Right renal cortex interstitium (tissue), 3 donors: ENCODE data around the gene MYOCD. TPM values are rescaled to one million over a fixed set of nuclear protein-coding genes. Genes with fewer than 3 reads are reported as not detected.
"Not testable (repeated sequence)": the region's sequence is repeated elsewhere in the genome, so short reads cannot be mapped to it uniquely, and the experiment has no call there.

Experiments used
- DNase-seq, 3 donors: peaks; one replicate each; pipeline ENCODE4 v3.0.0-alpha.2; 2013; ENCODE audit warnings: low read depth in 3 of 3, low spot score in 2 of 3
- polyA plus RNA-seq, 3 donors: library from polyadenylated mRNA; unstranded; fragments of 120-200 nt; gene quantifications; one replicate each; pipeline ENCODE4 v1.2.1, GENCODE V29; 2013; ENCODE audit not compliant: insufficient read length in 3 of 3

Gene MYOCD, protein sequence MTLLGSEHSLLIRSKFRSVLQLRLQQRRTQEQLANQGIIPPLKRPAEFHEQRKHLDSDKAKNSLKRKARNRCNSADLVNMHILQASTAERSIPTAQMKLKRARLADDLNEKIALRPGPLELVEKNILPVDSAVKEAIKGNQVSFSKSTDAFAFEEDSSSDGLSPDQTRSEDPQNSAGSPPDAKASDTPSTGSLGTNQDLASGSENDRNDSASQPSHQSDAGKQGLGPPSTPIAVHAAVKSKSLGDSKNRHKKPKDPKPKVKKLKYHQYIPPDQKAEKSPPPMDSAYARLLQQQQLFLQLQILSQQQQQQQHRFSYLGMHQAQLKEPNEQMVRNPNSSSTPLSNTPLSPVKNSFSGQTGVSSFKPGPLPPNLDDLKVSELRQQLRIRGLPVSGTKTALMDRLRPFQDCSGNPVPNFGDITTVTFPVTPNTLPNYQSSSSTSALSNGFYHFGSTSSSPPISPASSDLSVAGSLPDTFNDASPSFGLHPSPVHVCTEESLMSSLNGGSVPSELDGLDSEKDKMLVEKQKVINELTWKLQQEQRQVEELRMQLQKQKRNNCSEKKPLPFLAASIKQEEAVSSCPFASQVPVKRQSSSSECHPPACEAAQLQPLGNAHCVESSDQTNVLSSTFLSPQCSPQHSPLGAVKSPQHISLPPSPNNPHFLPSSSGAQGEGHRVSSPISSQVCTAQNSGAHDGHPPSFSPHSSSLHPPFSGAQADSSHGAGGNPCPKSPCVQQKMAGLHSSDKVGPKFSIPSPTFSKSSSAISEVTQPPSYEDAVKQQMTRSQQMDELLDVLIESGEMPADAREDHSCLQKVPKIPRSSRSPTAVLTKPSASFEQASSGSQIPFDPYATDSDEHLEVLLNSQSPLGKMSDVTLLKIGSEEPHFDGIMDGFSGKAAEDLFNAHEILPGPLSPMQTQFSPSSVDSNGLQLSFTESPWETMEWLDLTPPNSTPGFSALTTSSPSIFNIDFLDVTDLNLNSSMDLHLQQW
- polyA plus RNA-seq: 1 to 10 TPM; 3.8 to 5.8 (median 4.0) TPM

DNA sequence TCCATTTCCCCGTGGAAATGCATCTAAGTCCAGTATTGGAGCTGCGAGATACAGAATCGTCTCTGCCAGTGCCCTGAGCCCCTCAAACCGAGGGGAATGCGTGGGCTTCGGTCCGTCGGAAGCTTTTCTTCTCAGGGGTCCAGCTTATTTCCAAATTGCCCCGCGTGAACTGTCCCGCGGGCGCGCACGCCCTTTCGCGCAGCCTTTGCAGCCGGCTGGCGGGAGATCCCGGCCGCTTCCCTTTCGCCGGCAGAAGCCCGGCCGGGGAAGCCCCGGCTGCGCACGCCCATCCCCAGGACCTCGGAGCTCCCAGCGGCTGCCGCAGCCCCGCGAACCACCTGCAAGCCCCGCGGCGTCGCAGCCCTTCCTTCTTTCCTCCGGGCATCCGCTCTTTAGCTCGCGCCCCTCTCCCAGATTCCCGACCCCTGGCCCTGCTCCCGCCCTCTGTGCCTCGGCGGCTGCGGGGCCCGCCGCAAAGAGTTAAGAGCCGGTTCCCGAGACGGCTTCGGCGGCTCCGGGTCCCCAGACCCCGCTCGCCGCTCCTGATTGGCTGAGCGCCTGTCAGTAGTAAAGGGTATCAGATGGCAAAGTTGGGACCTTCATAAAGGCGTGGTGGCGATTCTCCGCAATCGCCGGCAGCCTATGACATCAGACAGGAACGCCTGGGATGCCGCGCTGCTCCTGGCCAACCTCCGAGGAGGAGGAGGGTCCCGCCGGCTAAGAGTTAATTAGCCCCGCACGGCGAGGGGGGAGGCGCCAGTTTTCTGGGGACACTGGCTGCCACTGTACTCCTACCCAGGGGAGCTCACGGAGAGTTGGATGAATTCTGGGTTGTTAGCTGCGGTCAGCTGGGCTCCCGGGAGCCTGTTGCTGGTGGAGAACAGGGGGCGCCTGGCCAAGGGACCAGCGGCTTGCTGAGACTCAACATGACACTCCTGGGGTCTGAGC, at the start of gene MYOCD:
MYOCD (plus strand) TSS at position 628 of the 948 bp plus-strand sequence; CDS start at position 927, 299 bp downstream.
- DNase-seq: no peak

DNA sequence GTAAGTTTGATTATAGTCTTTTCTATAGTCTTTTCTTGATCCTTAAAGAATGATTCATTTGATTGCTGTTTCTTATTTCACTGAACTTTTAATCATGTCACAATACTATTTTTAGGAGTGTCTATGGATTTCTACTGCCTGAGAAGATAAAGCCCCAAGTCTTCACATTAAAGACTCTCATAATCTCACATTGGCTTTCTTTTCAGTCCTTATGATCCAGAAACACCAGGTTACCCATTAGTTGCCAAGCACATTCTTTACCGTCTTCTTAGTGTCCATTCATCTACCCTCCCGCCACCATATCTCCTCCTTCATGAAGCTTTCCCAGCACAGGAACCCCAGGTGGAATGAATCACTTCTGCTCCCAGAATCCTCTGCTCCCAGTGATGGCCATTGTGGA, 49.5 kb upstream of the MYOCD start:
- DNase-seq: no peak

DNA sequence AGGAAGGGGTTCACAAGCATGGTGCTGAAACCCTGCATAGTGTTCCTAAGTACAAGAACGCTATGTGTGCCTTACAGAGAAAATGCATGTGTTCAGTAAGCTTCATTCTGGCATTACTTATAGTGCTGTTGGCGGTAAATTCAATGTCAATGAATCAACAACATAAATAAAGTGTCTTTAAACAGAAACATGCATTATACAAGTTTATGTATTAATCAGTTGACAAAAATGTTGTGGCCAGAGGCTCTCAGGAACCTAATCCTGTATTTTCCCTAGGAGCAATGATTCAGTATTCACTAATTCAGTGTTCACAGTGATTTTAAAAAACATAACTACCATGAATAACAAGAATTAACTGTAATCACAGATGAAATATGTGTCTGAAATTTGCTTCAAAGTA, 47.1 kb upstream of the MYOCD start:
- no peak for DNase-seq

DNA sequence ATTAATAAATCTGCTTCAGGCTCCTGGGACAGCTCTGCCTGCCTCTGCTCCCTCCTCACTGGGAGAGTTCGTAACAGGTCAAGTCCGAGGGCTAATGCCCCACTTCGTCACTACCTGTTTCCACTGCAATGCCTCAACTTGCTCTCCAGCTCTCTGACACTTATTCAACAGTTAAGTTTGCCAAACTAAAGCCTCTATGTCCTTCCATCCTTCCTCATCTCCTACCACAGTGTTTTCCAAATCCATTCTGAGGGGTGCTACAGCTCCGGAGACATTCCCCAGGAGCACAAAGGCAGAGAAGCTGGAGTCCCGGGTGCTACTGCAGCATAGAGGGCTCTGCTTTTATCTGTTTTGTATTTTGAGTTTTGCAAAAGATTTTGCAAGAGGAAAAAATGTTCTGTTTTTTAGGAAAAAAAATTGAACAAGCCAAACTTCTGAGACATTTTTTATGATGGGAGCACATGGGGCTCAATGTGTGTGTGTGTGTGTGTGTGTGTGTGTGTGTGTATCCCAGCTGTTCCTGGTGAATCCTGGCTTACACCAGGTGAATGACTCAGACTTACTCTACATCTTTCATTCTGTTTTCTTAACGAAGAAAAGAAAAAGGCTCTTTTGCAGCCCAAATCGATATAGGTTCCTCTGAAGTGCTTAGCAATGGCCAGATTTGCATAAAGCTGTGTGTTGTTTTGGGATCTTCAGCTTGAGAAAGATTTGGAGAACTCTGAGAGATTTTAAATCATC, 46.1 kb upstream of the MYOCD start:
- DNase-seq: no peak

DNA sequence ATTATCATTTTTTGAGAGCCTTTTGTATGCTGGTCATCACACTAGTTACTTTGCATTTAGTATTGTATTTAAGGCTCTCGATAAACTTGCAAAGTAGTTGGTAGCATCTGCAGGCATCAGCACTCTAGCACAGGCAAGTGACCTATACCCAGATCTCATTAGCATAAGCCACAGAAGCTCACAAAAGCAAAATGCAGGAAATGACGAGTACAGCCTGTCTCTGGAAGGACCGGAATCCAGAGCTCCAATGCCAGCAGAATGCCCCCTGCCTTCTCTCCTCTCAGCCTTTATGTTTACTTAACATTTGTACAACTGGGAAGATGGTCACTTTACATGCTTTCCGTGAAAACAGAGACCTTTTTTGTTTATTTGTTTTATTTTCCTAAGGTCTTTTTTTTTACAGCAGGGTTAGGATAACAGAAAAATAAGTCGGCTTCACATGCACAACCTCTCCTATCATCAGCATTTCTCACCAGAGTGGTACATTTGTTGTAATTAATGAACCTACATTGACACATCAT, 45.4 kb upstream of the MYOCD start:
- DNase-seq: no peak

DNA sequence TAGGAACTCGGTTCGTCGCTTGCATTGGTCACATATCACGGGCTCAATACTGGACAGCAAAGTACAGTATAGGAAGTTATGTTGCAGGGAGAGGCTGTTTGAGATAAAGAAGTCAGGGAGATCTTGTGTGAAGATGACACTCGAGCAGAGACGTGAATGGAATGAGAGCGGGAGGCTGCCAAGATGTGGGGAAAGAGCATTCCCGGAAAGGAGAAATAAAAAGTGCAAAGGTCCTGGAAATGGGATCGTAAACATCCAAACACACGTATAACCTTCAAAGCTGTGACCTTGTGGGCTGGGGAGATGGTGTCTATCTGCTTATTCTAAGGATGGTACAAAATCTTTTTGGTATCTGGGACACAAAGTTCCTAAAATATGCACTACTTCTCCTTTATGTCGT, 43.0 kb upstream of the MYOCD start:
- DNase-seq: no peak

DNA sequence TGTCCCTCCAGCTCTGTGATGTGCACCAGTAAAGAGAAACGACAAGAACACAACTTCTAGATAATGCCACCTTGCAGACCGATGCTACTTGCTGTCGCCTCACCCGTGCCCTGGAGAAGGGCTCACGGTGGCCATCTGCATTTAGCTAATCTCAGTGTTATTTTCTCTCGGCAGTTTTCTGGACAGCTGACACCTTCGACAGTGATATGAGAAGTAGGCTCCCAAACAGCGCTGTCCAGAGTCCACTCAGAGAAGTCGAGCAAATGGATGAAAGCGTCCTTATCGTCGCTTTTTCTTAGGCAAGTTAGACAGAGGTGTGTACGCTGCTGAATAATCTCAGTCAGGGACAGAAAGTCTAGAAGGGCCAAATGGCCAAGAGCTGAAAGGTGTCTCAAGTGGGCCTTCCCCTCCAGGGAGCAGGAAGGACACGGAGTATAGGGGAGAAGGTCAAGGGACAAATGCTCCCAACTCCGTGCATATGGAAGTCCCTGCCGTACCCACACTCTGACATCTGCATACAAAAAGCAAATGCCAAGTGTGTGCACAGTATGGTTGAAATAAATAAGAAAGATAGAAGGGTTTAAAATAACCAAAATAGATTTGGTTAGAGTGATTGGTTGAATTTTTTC, 42.4 kb upstream of the MYOCD start:
- DNase-seq: no peak

DNA sequence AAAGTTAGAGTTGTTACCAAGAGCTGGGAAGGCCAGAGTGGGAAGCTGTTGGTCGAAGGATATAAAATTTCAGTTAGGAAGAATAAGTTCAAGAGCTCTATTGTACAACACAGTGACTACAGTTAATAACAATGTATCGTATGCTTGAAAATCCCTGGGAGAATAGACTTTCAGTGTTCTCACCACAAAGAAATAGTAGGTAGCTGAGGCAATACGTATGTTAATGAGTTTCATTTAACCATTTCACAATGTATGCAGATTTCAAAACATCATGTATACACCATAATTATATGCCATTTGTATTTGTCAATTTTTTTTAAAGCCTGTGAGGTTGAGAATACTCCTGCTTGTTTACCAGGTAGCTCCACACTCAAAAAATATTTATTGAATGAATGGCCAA, 41.5 kb upstream of the MYOCD start:
- DNase-seq: no peak

DNA sequence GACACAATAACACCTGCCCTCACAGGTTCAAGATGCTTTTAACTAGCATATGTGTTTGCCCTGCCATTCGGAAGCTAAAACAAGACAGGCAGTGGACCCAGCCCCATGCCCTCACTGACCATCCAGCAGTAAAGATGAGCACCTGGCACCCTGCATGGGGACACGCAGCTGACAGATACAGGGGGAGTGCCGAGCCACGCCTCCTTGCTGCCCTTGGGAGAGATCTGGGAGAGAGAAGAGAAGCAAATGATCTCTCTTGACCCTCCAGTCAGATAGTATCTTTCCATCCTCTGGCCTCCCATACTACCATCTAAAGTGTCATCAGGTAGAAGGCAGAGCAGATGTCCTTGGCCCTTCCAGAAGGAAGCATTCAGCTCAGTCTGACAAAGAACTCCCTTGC, 40.6 kb upstream of the MYOCD start:
- DNase-seq: no peak

DNA sequence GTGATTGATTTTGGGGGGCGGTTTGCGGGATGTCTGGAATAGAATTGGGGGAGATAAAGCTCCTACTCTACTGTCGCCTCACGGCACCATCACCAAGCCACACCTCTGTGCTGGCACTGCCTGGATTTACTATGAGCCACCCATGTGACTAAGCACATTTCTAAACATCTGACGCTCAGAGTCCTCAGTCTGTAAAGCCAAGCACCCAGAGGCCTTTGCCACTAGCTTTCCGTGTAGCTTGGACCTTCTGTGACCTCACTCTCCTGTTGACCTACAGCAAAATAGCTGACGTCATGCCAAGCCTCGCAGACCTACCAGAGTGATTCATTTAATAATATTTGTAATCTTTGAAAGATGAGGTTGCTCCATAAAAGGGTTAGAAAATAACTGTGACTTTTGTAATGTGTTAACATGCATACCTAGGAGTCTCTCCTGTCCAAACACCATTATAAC, 38.5 kb upstream of the MYOCD start:
- no peak for DNase-seq

DNA sequence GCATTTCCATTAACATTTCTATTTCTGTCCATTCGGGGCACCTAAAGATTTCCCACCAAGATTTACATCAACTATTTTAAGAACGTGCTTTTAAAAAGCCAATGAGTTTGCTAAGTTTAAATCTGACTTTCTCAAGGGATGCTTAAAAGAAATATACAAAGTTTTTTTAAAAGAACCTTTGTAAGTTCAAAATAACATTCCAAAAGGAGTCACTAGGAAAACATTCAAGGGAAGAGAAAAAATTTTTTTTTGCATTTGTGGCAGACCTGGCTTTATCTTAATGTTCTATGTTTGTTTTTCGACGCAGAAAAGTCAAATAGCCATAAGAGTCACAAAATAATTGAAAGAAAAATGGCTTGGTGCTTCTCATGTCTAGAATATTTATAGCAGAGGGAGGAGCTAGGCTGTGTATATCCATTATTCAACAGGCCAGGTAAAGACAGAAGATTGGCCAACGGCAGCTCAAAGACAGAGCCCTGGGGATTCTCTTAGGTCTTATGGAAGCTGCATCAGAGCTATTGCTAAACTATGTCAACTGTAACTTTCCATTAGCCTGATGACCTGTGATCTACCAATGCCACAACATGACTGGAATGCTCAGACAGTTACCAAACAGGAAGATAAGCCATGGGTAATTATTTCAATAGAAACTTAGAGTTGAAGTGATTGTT, 37.8 kb upstream of the MYOCD start:
- no peak for DNase-seq

DNA sequence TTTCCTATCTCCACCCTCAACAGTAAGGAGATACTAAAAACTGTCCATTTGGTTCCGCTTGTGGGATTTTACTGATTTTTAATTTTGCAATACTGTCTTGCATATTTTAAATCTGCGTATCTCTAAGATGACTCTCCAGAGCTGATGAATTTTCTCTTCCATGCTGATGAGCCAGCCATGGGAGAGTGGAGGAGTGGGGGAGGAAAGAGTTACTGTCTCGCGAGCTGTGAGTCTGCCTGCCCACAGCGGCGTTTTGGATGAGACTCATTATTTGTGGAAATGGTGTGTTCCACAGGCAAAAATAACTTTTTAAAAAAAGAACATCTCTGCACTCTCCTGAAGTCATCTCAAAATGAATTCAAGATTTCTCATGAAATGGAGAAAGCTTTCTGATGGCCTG, 34.6 kb upstream of the MYOCD start:
- no peak for DNase-seq

DNA sequence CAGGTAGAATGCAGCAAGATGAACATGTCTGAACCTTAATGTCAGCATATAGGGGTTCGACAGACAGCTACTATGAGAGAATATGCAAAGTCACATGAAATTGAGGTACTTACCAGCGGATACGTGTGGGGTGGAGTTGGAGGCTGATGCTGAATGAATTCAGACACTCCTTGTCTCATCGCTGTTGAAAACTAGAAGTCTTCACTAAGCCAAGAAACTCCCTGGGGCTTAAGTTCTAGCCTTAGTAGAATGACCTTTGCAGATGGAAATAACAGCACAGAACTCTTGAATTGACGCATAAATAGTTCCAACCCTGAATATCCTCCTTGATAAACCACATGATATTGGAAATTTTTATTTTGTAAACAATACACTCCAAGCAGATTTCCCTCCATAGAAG, 32.9 kb upstream of the MYOCD start:
- no peak for DNase-seq

DNA sequence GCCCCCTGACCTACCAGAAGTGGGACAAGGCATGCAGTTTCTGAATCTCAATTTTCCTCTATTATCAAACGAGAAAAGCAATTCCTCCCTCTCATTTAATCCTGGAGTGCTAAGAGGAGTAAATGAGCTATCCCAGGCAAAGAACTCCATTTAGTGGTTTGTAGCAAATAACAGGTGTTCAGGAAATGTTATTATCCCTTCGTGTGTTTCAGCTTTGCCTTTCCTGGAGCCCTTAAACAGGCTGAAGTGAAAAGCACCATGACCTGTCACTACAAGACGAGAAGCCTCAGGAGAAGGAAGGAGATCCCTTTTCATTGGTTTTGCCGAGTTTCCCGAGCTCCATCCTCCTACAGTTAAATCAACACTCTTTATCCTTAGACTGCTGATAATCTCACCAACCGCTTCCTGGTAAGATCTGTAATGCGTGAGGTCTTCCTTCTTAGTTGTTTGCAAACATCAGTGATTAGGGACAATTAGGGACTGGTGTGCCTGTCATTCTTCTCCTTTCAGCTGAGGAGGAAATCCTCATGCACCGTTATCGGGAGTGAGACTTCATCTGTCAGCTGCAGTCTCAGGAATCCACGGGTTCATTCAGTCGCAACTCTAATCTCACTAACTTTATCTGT, 30.8 kb upstream of the MYOCD start:
- no peak for DNase-seq

DNA sequence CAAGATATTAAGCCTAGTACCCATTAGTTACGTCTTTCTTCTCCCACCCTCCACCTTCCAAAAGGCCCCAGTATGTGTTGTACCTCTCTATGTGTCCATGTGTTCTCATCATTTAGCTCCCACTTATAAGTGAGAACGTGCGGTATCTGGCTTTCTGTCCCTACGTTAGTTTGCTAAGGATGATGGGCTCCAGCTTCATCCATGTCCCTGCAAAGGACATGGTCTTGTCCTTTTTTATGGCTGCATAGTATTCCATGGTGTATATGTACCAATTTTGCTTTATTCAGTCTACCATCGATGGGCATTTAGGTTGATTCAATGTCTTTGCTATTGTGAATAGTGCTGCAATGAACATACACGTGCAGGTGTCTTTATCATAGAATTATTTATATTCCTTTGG, 29.7 kb upstream of the MYOCD start:
- DNase-seq: not testable (repeated sequence)

DNA sequence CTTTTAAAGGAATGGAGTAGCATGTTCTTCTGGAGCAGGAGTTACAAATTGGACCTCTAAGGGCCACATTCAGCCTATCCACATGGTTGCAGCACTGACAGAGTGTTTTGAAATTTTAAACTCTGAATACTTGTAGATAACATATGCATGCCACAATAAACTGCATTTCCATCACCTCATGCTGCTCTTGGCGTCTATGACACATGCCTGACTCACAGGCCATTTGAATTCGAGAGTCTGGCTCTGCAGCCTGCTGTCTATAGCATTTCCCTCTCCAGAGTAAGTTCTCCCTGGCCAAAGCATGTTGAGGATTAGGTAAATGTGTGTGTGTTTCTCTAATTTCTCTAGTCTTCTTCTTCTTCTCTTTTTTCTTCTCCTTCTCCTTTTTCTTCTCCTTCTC, 28.7 kb upstream of the MYOCD start:
- DNase-seq: no peak

DNA sequence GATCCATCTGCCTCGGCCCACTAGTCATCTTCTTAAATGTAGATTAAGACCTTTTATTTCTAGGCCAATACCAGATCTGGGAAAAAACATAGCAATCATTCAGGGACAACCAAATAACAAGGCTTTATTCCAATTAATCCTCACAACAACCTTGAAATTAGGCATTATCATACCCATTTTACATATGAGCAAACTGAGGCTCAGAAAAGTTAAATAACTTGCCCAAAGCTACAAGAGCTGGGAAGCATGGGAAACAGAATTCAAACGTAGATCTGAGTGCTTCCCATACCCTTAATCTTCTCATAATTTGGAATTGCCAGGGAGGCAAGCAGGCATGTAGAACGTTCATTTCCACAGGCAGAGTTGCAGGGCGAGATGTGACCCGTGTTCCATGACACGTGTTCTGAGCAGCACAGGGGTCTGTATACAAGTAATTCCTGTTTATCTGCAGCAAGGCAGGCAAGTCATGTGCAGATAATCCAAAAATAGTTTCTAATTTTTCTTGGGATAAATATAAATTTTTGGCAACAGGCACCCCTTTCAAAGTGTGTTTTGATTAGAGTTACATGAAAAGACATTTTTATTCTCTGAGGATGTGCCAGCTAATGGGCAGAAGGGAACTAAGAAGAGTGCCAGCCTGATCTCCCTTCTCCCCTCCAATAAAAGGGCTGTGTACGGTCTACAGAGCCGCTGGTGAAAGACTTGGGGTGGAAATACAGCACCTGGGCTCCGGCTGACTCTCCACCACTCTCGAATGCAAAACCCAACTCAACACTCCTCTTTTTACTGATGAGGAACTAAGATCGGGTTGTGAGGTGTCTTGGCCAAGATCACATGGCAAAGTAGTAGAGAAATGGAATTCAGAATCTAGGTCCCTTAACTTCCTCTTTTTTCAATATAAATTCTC, 27.7 kb upstream of the MYOCD start:
- DNase-seq: no peak
